A549 (cell line): ENCODE data around the gene NARS2.

Experiments used
- CBX8 ChIP-seq: fragments of 200-600 bp; sonication (generic); IDR thresholded peaks from 2 replicates; pipeline ENCODE4 v1.6.1; 2016
- CEBPB ChIP-seq, 2 experiments: fragments of >200 bp in 1 of 2; sonication (Bioruptor Twin) in 1 of 2; formaldehyde crosslinking in 1 of 2; IDR thresholded peaks; 2 replicates each; pipeline ENCODE4 v1.6.1; 2012 to 2016
- CTCF ChIP-seq: fragments of >200 bp; sonication (Bioruptor Twin); formaldehyde crosslinking; IDR thresholded peaks from 3 replicates; pipeline ENCODE4 v1.5.1; 2016
- EP300 ChIP-seq, 2 experiments: fragments of >200 bp; sonication (Bioruptor Twin); formaldehyde crosslinking; IDR thresholded peaks; 2 replicates in 1 of 2; 3 replicates in 1 of 2; pipeline ENCODE4 v1.6.1; 2016 to 2017
- HDAC2 ChIP-seq: fragments of 200-600 bp; sonication (generic); IDR thresholded peaks from 2 replicates; pipeline ENCODE4 v1.6.1; 2016
- JUN ChIP-seq, 2 experiments: fragments of >200 bp; sonication (Bioruptor Twin); formaldehyde crosslinking; IDR thresholded peaks; 2 replicates in 1 of 2; 3 replicates in 1 of 2; pipeline ENCODE4 v1.6.1; 2016 to 2017
- POLR2A ChIP-seq: IDR thresholded peaks from 2 replicates; pipeline ENCODE4 v1.6.1; 2012; ENCODE audit warnings: mild to moderate bottlenecking, low read length
- SMC3 ChIP-seq: fragments of >200 bp; sonication (Bioruptor Twin); formaldehyde crosslinking; IDR thresholded peaks from 3 replicates; pipeline ENCODE4 v1.6.1; 2018; ENCODE audit warnings: inconsistent platforms
- TF ChIP-seq, protein P1 (sequence below): fragments of 200-600 bp; sonication (generic); IDR thresholded peaks from 2 replicates; pipeline ENCODE4 v1.6.1; 2016; ENCODE audit warnings: antibody characterized with exemption, mild to moderate bottlenecking, moderate library complexity
- TF ChIP-seq, protein P2 (sequence below): IDR thresholded peaks from 2 replicates; pipeline ENCODE4 v1.6.1; 2012

GRCh38 chr11:78525720-78526119, 48.9 kb downstream of the NARS2 start:
- TF ChIP-seq, protein P1, sequence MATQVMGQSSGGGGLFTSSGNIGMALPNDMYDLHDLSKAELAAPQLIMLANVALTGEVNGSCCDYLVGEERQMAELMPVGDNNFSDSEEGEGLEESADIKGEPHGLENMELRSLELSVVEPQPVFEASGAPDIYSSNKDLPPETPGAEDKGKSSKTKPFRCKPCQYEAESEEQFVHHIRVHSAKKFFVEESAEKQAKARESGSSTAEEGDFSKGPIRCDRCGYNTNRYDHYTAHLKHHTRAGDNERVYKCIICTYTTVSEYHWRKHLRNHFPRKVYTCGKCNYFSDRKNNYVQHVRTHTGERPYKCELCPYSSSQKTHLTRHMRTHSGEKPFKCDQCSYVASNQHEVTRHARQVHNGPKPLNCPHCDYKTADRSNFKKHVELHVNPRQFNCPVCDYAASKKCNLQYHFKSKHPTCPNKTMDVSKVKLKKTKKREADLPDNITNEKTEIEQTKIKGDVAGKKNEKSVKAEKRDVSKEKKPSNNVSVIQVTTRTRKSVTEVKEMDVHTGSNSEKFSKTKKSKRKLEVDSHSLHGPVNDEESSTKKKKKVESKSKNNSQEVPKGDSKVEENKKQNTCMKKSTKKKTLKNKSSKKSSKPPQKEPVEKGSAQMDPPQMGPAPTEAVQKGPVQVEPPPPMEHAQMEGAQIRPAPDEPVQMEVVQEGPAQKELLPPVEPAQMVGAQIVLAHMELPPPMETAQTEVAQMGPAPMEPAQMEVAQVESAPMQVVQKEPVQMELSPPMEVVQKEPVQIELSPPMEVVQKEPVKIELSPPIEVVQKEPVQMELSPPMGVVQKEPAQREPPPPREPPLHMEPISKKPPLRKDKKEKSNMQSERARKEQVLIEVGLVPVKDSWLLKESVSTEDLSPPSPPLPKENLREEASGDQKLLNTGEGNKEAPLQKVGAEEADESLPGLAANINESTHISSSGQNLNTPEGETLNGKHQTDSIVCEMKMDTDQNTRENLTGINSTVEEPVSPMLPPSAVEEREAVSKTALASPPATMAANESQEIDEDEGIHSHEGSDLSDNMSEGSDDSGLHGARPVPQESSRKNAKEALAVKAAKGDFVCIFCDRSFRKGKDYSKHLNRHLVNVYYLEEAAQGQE, result no peak
- TF ChIP-seq POLR2A (no peak), CBX8 (no peak), EP300 (IDR thresholded peaks at IDR 0.05) (no peak), CTCF (no peak), SMC3 (no peak), HDAC2 (no peak), CEBPB (IDR thresholded peaks at IDR 0.05) (no peak), JUN (IDR thresholded peaks at IDR 0.05) (no peak)
- TF ChIP-seq, protein P2, sequence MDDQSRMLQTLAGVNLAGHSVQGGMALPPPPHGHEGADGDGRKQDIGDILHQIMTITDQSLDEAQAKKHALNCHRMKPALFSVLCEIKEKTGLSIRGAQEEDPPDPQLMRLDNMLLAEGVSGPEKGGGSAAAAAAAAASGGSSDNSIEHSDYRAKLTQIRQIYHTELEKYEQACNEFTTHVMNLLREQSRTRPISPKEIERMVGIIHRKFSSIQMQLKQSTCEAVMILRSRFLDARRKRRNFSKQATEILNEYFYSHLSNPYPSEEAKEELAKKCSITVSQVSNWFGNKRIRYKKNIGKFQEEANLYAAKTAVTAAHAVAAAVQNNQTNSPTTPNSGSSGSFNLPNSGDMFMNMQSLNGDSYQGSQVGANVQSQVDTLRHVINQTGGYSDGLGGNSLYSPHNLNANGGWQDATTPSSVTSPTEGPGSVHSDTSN, result no peak
